Breast epithelium (tissue), 3 donors: ENCODE measurements around the gene GGT5.
"Not testable (repeated sequence)": the region's sequence is repeated elsewhere in the genome, so short reads cannot be mapped to it uniquely, and the experiment has no call there.

Experiments used
- POLR2A ChIP-seq: fragments of 450-650 bp; IDR thresholded peaks from one replicate; pipeline ENCODE4 v1.6.1; 2016; ENCODE audit warnings: antibody characterized with exemption, mild to moderate bottlenecking, moderate library complexity
- POLR2AphosphoS5 ChIP-seq, 3 donors: sonication (generic); formaldehyde crosslinking; IDR thresholded peaks; one replicate each; pipeline ENCODE4 v1.6.1; 2017; ENCODE audit warnings: antibody characterized with exemption in 3 of 3
- TF ChIP-seq, protein P1 (sequence below), 3 donors: fragments of 450-650 bp; IDR thresholded peaks; one replicate each; pipeline ENCODE4 v1.5.1; 2016 to 2017; ENCODE audit warnings: antibody characterized with exemption in 3 of 3, mild to moderate bottlenecking in 3 of 3, moderate library complexity in 3 of 3

GRCh38 chr22:24266495-24266894, 21.6 kb upstream of the GGT5 start:
- TF ChIP-seq, protein P1, sequence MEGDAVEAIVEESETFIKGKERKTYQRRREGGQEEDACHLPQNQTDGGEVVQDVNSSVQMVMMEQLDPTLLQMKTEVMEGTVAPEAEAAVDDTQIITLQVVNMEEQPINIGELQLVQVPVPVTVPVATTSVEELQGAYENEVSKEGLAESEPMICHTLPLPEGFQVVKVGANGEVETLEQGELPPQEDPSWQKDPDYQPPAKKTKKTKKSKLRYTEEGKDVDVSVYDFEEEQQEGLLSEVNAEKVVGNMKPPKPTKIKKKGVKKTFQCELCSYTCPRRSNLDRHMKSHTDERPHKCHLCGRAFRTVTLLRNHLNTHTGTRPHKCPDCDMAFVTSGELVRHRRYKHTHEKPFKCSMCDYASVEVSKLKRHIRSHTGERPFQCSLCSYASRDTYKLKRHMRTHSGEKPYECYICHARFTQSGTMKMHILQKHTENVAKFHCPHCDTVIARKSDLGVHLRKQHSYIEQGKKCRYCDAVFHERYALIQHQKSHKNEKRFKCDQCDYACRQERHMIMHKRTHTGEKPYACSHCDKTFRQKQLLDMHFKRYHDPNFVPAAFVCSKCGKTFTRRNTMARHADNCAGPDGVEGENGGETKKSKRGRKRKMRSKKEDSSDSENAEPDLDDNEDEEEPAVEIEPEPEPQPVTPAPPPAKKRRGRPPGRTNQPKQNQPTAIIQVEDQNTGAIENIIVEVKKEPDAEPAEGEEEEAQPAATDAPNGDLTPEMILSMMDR (IDR thresholded peaks at IDR 0.05): not testable (repeated sequence)
- TF ChIP-seq POLR2A; POLR2AphosphoS5 (IDR thresholded peaks at IDR 0.05): not testable (repeated sequence)
